Fibroblast of lung (primary cell): ENCODE results near the gene FAM184B. TPM values are rescaled to one million over a fixed set of nuclear protein-coding genes. Genes with fewer than 3 reads are reported as not detected.

Experiments
- DNase-seq, 2 donors: peaks; one replicate each; pipeline versions ENCODE4 v3.0.0 to v3.0.0-alpha.2; 2010; ENCODE audit warnings: low read depth in 2 of 2
- H2AFZ ChIP-seq: 2 replicates; pipeline ENCODE4 v1.5.1; 2012; ENCODE audit warnings: low read length, control low read depth, inconsistent platforms
- H3K27ac ChIP-seq: 2 replicates; pipeline ENCODE4 v1.5.1; 2011; ENCODE audit warnings: low read length, control low read depth; ENCODE audit not compliant: insufficient read depth
- H3K27me3 ChIP-seq: 2 replicates; pipeline ENCODE4 v1.5.1; 2011; ENCODE audit warnings: mild to moderate bottlenecking, low read length; ENCODE audit not compliant: control insufficient read depth, insufficient read depth
- H3K36me3 ChIP-seq: 2 replicates; pipeline ENCODE4 v1.5.1; 2011; ENCODE audit warnings: low read length; ENCODE audit not compliant: control insufficient read depth, insufficient read depth
- H3K4me1 ChIP-seq: 2 replicates; pipeline ENCODE4 v1.5.1; 2011; ENCODE audit warnings: low read length; ENCODE audit not compliant: control insufficient read depth, insufficient read depth; ENCODE audit errors: extremely low read depth
- H3K4me2 ChIP-seq: 2 replicates; pipeline ENCODE4 v1.5.1; 2011; ENCODE audit warnings: low read length, control low read depth; ENCODE audit not compliant: insufficient read depth; ENCODE audit errors: extremely low read depth
- H3K4me3 ChIP-seq, 4 experiments: fragments of 200-600 bp in 1 of 4; sonication (generic) in 1 of 4; replicated peaks in 1 of 4; 2 replicates each; pipeline ENCODE4 v1.5.1; 2011 to 2016; ENCODE audit warnings: low read length in 4 of 4, low read depth in 3 of 4, mild to moderate bottlenecking in 3 of 4, control low read depth in 2 of 4, inconsistent platforms in 1 of 4, mixed read lengths in 1 of 4; ENCODE audit not compliant: insufficient read depth in 1 of 4; ENCODE audit errors: control extremely low read depth in 1 of 4
- H3K79me2 ChIP-seq: 2 replicates; pipeline ENCODE4 v1.5.1; 2012; ENCODE audit warnings: mild to moderate bottlenecking, low read length, inconsistent platforms; ENCODE audit not compliant: control insufficient read depth, insufficient read depth
- H3K9ac ChIP-seq: 2 replicates; pipeline ENCODE4 v1.5.1; 2011; ENCODE audit warnings: mild to moderate bottlenecking, low read length, control low read depth; ENCODE audit not compliant: insufficient read depth
- H3K9me3 ChIP-seq: 2 replicates; pipeline ENCODE4 v1.5.1; 2012; ENCODE audit warnings: low read depth, low read length; ENCODE audit not compliant: control insufficient read depth, insufficient read depth
- H4K20me1 ChIP-seq: 2 replicates; pipeline ENCODE4 v1.5.1; 2011; ENCODE audit warnings: low read length; ENCODE audit not compliant: control insufficient read depth, insufficient read depth; ENCODE audit errors: extremely low read depth
- EZH2 ChIP-seq: IDR thresholded peaks from 2 replicates; pipeline ENCODE4 v1.5.1; 2012; ENCODE audit warnings: low read length, control low read depth, mild to moderate bottlenecking; ENCODE audit errors: missing control alignments
- polyA plus RNA-seq, 2 donors: library from polyadenylated mRNA; depleted of rRNA in 1 of 2; stranded (reverse) in 1 of 2; unstranded in 1 of 2; fragments of >200 nt; gene quantifications; 2 replicates each; pipeline ENCODE4 v1.2.1, GENCODE V29; 2011 to 2012; ENCODE audit warnings: missing spikeins in 1 of 2
- total RNA-seq: library from RNA; depleted of rRNA; stranded (reverse); fragments of >200 nt; gene quantifications from 2 replicates; pipeline ENCODE4 v1.2.1, GENCODE V29; 2014
- TF ChIP-seq, protein P1 (sequence below), 2 donors: IDR thresholded peaks in 1 of 2; conservative IDR thresholded peaks in 1 of 2; 1 replicate in 1 of 2; 2 replicates in 1 of 2; pipeline ENCODE4 v1.5.1; 2011 to 2012; ENCODE audit warnings: low read length in 2 of 2, control low read depth in 1 of 2, inconsistent platforms in 1 of 2, low read depth in 1 of 2, mild to moderate bottlenecking in 1 of 2

Gene FAM184B
- total and polyA plus RNA-seq, 2 donors (not counting 1 experiment from before 2014, with no cell fraction given), result not detected

DNA sequence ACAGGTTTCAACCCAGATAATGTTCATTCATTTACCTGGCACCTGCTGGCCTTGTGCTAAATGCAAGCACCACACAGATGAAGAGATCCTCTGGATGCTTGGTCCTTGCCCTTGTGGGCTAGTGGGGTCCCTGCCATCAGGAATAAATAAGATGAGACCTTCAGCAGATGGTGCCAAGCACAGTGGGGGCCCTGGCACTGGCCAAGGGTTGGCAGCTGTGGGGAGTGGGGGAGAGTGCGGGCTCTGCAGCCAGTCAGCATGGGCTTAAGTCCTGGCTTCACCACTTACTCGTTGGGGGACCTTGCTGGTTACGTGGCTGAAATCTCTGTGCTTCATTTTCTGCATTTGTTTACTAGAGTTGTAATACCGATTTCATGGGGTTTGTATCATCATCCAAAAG, 197.5 kb downstream of the FAM184B start:
- Histone ChIP-seq H3K4me2 (no peak overlapping the region), H3K4me1 (no peaks in the 10 kb centered on the region), H2AFZ (no peak overlapping the region), H3K79me2 (peaks cover 3% of the 10 kb centered on the region), H3K36me3 (peaks cover 8% of the 10 kb centered on the region), H4K20me1 (no peaks in the 10 kb centered on the region), H3K9me3 (no peaks in the 10 kb centered on the region), H3K27me3 (no peaks in the 10 kb centered on the region), H3K9ac (no peak overlapping the region), H3K27ac (no peak overlapping the region), H3K4me3 (no peak overlapping the region)
- DNase-seq, result no peak
- TF ChIP-seq, protein P1, sequence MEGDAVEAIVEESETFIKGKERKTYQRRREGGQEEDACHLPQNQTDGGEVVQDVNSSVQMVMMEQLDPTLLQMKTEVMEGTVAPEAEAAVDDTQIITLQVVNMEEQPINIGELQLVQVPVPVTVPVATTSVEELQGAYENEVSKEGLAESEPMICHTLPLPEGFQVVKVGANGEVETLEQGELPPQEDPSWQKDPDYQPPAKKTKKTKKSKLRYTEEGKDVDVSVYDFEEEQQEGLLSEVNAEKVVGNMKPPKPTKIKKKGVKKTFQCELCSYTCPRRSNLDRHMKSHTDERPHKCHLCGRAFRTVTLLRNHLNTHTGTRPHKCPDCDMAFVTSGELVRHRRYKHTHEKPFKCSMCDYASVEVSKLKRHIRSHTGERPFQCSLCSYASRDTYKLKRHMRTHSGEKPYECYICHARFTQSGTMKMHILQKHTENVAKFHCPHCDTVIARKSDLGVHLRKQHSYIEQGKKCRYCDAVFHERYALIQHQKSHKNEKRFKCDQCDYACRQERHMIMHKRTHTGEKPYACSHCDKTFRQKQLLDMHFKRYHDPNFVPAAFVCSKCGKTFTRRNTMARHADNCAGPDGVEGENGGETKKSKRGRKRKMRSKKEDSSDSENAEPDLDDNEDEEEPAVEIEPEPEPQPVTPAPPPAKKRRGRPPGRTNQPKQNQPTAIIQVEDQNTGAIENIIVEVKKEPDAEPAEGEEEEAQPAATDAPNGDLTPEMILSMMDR (conservative IDR thresholded peaks at IDR 0.05 in 1 of 2, IDR thresholded peaks at IDR 0.05 in 1 of 2; ENCODE audit: low read depth in 1 of 2, low read length in 2 of 2), result no peak
- no peak for TF ChIP-seq EZH2

DNA sequence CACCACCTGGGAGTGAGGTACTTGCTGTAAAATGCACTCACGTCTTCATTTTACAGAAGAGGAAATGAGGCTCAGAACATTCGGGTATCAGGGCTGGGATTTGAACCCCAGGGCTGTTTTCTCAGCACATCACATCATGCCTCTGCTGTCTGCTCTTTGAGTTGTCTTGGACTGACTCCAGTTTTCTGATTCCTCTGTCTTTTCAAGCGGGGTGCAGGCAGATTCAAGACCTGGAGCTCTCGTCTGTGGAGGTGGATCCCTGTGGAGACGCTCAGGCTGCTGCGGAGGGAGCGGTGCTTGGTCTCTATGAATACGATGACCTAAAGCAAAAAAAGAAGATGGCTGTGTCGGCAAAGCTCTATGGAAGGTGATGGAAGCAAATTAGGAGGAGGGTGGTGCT, 198.1 kb downstream of the FAM184B start:
- Histone ChIP-seq H3K4me3 (no peak overlapping the region), H4K20me1 (no peaks in the 10 kb centered on the region), H3K36me3 (peaks cover 8% of the 10 kb centered on the region), H3K4me2 (no peak overlapping the region), H3K9ac (no peak overlapping the region), H2AFZ (no peak overlapping the region), H3K4me1 (peaks cover 2% of the 10 kb centered on the region), H3K79me2 (peaks cover 8% of the 10 kb centered on the region), H3K27ac (no peak overlapping the region), H3K9me3 (no peaks in the 10 kb centered on the region), H3K27me3 (no peaks in the 10 kb centered on the region)
- TF ChIP-seq, protein P1 (conservative IDR thresholded peaks at IDR 0.05 in 1 of 2, IDR thresholded peaks at IDR 0.05 in 1 of 2; ENCODE audit: low read depth in 1 of 2, low read length in 2 of 2), result no peak
- TF ChIP-seq EZH2, result no peak
- DNase-seq, result no peak

DNA sequence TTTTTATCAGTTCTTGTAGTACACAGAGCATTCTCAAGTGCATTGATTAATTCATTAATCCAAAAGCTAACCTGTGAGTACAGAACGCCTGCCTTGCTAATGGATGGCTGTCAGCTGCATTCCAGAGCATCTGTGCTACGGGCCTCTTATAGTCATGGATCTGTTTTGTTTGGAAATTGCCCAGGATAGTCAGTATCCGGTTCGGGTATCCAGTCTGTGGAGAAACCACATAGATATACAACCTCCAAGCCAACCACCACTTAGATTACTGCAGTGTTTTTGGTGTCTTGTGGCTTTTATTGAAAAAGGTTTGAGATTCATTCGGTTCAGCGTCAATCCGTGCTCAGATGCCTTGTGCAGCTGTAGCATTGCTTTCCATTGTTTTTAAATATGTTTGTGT, 200.5 kb downstream of the FAM184B start:
- H3K4me2 ChIP-seq, result no peak overlapping the region
- H3K9me3 ChIP-seq, result no peaks in the 10 kb centered on the region
- TF ChIP-seq EZH2, result no peak
- TF ChIP-seq, protein P1 (conservative IDR thresholded peaks at IDR 0.05 in 1 of 2, IDR thresholded peaks at IDR 0.05 in 1 of 2; ENCODE audit: low read depth in 1 of 2, low read length in 2 of 2), result no peak
- no peak overlapping the region for H3K4me3 ChIP-seq
- DNase-seq, result peak; percentile 28 to 88
- H3K79me2 ChIP-seq, result peaks cover 12% of the 10 kb centered on the region
- peaks cover 2% of the 10 kb centered on the region for H3K4me1 ChIP-seq
- H3K36me3 ChIP-seq, result peaks cover 7% of the 10 kb centered on the region
- H2AFZ ChIP-seq, result no peak overlapping the region
- no peaks in the 10 kb centered on the region for H4K20me1 ChIP-seq
- H3K27ac ChIP-seq, result no peak overlapping the region
- no peaks in the 10 kb centered on the region for H3K27me3 ChIP-seq
- no peak overlapping the region for H3K9ac ChIP-seq

Other genes starting within 250 kb of the FAM184B start
- gene LAP3, start 204.4 kb downstream of the FAM184B start, total RNA-seq, result 116 and 129 TPM in 2 replicates
- gene LAP3, start 204.4 kb downstream of the FAM184B start, polyA plus RNA-seq, result 80.8 and 112 TPM in 2 replicates
- 11.0 and 20.1 TPM in 2 replicates for gene MED28, start 167.0 kb downstream of the FAM184B start, total RNA-seq
- gene MED28, start 167.0 kb downstream of the FAM184B start, polyA plus RNA-seq, result 16.8 and 18.8 TPM in 2 replicates
- gene DCAF16, start 29.1 kb upstream of the FAM184B start, total RNA-seq, result 19.0 and 20.0 TPM in 2 replicates
- 19.6 and 25.4 TPM in 2 replicates for gene DCAF16, start 29.1 kb upstream of the FAM184B start, polyA plus RNA-seq
- gene NCAPG, start 29.4 kb upstream of the FAM184B start, total RNA-seq, result 3.9 and 10.1 TPM in 2 replicates
- gene NCAPG, start 29.4 kb upstream of the FAM184B start, polyA plus RNA-seq, result 8.0 and 24.1 TPM in 2 replicates
- 11.0 and 13.5 TPM in 2 replicates for gene LCORL, start 240.1 kb upstream of the FAM184B start, total RNA-seq
- gene LCORL, start 240.1 kb upstream of the FAM184B start, polyA plus RNA-seq, result 6.3 and 8.5 TPM in 2 replicates